Esophagus squamous epithelium (tissue), 5 donors: ENCODE data around the gene GRIP1. TPM values are rescaled to one million over a fixed set of nuclear protein-coding genes. Genes with fewer than 3 reads are reported as not detected.

Source experiments
- DNase-seq: peaks from one replicate; lab custom pipeline; 2025; lab: John Stamatoyannopoulos, UW
- H3K27ac ChIP-seq, 4 donors: fragments of 200-600 bp; sonication (generic); one replicate each; pipeline ENCODE4 v1.5.1; 2016 to 2019; ENCODE audit warnings: mild to moderate bottlenecking in 1 of 4
- H3K27me3 ChIP-seq, 4 donors: fragments of 200-600 bp; sonication (generic); 1 replicate in 3 of 4; 2 replicates in 1 of 4; pipeline versions ENCODE4 v1.5.1 to v1.6.0; 2017 to 2021; ENCODE audit warnings: antibody characterized with exemption in 1 of 4
- H3K36me3 ChIP-seq, 3 donors: fragments of 200-600 bp; sonication (generic); one replicate each; pipeline ENCODE4 v1.5.1; 2016 to 2019
- H3K4me1 ChIP-seq, 3 donors: fragments of 200-600 bp; sonication (generic); one replicate each; pipeline ENCODE4 v1.5.1; 2017 to 2019
- H3K4me3 ChIP-seq, 4 donors: fragments of 200-600 bp; sonication (generic); 1 replicate in 3 of 4; 2 replicates in 1 of 4; pipeline ENCODE4 v1.5.1; 2016 to 2019; ENCODE audit warnings: mild to moderate bottlenecking in 2 of 4, moderate library complexity in 1 of 4
- H3K9me3 ChIP-seq, 3 donors: fragments of 200-600 bp; sonication (generic); one replicate each; pipeline ENCODE4 v1.5.1; 2016 to 2019
- POLR2A ChIP-seq, 4 donors: fragments of 450-650 bp; IDR thresholded peaks; one replicate each; pipeline ENCODE4 v1.6.1; 2017; ENCODE audit warnings: antibody characterized with exemption in 4 of 4, mild to moderate bottlenecking in 4 of 4, moderate library complexity in 3 of 4
- WGBS, 2 donors: methylation state at CpG; one replicate each; pipeline ENCODE4 v1.1.5; 2018; 5-methylcytosine and 5-hydroxymethylcytosine counted together
- intact Hi-C: fragments of 100-400 bp; cut with DNase I; formaldehyde crosslinking; loops from one replicate; pipeline ENCODE4 v1.15.0; 2022
- total RNA-seq, 4 donors: library from RNA; depleted of rRNA; stranded (reverse); fragments of >200 nt; gene quantifications; one replicate each; pipeline ENCODE4 v1.1.0, GENCODE V29; 2016
- TF ChIP-seq, protein P1 (sequence below), 6 experiments: fragments of 450-650 bp in 4 of 6; fragments of 200-600 bp in 2 of 6; sonication (generic) in 2 of 6; IDR thresholded peaks; one replicate each; pipeline ENCODE4 v1.5.1; 2016 to 2019; ENCODE audit warnings: antibody characterized with exemption in 6 of 6, mild to moderate bottlenecking in 4 of 6, moderate library complexity in 4 of 6
- donor health status: DM: yes; HTN: yes; CAD: no.

The GRIP1 gene
- total RNA-seq, 4 donors from 2014 or later, result 4.9 to 15.9 (median 11.0) TPM

DNA sequence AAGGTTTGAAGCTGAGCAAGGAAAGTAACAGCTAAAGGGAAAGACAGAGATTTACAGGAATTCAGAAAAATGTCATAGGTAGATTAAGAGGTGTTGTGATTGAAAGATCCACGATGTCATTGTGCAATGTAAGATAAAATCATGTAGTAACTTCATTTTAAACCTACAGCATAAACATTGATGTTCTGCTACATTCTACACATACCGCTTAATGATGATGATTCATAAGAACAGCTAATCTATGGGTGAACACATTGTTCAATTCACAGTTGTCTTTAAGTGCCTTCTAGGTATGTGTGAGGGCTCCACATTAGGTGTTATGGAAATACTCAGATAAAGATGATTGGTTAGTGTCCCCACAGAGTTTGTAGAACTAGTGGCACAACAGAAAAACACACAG is 170.9 kb downstream of the GRIP1 start:
- intact Hi-C loops, result no loop called here
- no peak overlapping the region for H3K4me3 ChIP-seq
- H3K9me3 ChIP-seq, result peaks cover 0 to 4% (median 0%) of the 10 kb centered on the region in 3 donors
- H3K27ac ChIP-seq, result no peak overlapping the region
- H3K36me3 ChIP-seq, result no peaks in the 10 kb centered on the region
- no peak for TF ChIP-seq POLR2A (IDR thresholded peaks at IDR 0.05)
- TF ChIP-seq, protein P1, sequence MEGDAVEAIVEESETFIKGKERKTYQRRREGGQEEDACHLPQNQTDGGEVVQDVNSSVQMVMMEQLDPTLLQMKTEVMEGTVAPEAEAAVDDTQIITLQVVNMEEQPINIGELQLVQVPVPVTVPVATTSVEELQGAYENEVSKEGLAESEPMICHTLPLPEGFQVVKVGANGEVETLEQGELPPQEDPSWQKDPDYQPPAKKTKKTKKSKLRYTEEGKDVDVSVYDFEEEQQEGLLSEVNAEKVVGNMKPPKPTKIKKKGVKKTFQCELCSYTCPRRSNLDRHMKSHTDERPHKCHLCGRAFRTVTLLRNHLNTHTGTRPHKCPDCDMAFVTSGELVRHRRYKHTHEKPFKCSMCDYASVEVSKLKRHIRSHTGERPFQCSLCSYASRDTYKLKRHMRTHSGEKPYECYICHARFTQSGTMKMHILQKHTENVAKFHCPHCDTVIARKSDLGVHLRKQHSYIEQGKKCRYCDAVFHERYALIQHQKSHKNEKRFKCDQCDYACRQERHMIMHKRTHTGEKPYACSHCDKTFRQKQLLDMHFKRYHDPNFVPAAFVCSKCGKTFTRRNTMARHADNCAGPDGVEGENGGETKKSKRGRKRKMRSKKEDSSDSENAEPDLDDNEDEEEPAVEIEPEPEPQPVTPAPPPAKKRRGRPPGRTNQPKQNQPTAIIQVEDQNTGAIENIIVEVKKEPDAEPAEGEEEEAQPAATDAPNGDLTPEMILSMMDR (IDR thresholded peaks at IDR 0.05), result no peak
- no peak for DNase-seq
- no peaks in the 10 kb centered on the region for H3K4me1 ChIP-seq
- WGBS, 2 donors, result 45 to 58% methylated on average over 2 of the region's 2 CpGs
- no peaks in the 10 kb centered on the region for H3K27me3 ChIP-seq

DNA sequence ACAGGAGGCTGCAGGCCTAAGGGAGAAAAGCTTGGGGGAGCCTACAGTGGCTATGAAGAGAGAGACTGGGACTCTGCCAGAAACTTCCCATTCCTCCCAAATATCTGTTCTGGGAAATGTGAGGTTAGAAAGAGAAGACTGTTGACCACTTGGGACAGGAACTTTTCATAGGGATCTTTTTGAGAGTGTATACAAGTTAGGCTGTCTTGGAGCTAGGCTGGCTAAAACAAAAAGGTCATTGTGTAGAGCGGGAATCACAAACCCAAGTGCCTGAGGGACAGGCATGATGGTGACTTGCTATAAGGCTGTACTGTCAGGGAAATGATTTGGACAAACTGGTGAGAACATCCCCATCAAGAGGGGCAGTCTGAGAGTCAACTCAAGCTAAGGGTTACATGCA is 175.1 kb downstream of the GRIP1 start:
- Histone ChIP-seq H3K4me3 (no peak overlapping the region), H3K27me3 (no peaks in the 10 kb centered on the region), H3K4me1 (no peaks in the 10 kb centered on the region), H3K27ac (no peak overlapping the region), H3K36me3 (no peaks in the 10 kb centered on the region), H3K9me3 (peaks cover 0 to 4% (median 0%) of the 10 kb centered on the region in 3 donors)
- intact Hi-C loops, result no loop called here
- TF ChIP-seq, protein P1 (IDR thresholded peaks at IDR 0.05), result no peak
- no peak for TF ChIP-seq POLR2A (IDR thresholded peaks at IDR 0.05)
- 93 to 100% methylated on average over 1 of the region's 1 CpG for WGBS, 2 donors
- DNase-seq, result no peak

DNA sequence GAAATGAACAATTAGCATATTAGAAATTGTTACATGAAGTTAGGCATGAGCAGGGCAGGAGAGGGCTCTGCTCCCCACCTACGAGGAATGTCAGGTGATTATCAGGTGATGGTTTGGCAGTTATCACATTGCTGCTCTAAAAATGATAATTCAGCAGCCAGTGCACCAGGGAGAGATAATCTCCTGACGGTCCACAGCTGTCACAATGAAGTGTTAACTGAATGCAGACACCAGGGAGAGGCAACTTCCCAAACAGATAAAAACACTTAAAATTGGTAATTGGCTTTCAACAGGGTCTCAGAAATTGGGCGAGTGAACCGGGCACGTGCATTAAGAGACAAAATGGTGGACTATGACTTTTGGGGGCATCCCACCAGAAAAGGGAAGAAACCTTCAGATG is 176.0 kb downstream of the GRIP1 start:
- intact Hi-C loops, result no loop called here
- TF ChIP-seq, protein P1 (IDR thresholded peaks at IDR 0.05), result no peak
- Histone ChIP-seq H3K4me1 (no peaks in the 10 kb centered on the region), H3K27ac (no peak overlapping the region), H3K4me3 (no peak overlapping the region), H3K9me3 (peaks cover 0 to 4% (median 0%) of the 10 kb centered on the region in 3 donors), H3K36me3 (no peaks in the 10 kb centered on the region), H3K27me3 (no peaks in the 10 kb centered on the region)
- no peak for DNase-seq
- 60 to 70% methylated on average over 5 of the region's 5 CpGs for WGBS, 2 donors

DNA sequence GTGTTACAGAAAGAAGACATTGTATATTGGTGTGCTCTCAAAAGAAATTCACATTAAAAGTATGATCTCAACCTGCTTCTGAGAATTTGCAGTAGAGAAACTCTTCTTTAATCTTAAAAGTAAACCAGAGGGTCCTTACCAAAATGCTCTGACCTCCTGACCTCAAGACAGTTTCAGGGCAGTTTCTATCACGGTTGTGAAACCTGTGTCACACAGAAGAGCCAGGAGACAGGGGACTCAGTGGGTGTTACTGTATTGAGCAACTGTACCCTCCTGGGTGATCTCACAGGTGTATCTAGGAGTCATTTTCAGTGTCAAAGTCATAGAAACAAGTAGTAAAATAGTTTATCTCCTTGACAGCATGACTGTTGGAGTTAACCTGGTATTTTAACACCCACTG is 178.0 kb downstream of the GRIP1 start:
- TF ChIP-seq, protein P1 (IDR thresholded peaks at IDR 0.05), result no peak
- TF ChIP-seq POLR2A (IDR thresholded peaks at IDR 0.05), result no peak
- Histone ChIP-seq H3K27ac (no peak overlapping the region), H3K27me3 (no peaks in the 10 kb centered on the region), H3K36me3 (no peaks in the 10 kb centered on the region), H3K4me3 (no peak overlapping the region), H3K9me3 (no peaks in the 10 kb centered on the region), H3K4me1 (no peaks in the 10 kb centered on the region)
- intact Hi-C loops, result no loop called here
- no peak for DNase-seq
- 57 to 75% methylated on average over 1 of the region's 1 CpG for WGBS, 2 donors

DNA sequence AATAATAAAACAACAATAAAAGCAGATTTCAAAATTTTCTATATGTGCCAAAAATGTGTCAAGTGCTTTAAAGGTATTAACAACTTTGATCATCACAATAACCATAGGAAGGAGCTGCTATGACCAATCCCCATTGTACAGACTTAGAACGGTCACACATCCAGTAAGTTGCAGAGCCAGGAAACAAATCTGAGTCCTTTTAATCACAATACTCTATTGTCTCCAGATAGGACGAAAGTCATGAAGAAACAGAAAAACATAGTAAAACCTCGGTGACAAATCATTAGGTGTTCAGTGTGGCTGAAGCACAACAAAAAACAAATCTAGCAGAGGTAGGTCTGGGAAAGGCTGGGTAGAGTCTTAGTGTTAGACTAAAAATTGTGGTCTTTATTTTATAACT is 178.8 kb downstream of the GRIP1 start:
- Histone ChIP-seq H3K4me1 (no peaks in the 10 kb centered on the region), H3K36me3 (no peaks in the 10 kb centered on the region), H3K4me3 (no peak overlapping the region), H3K27me3 (no peaks in the 10 kb centered on the region), H3K9me3 (no peaks in the 10 kb centered on the region), H3K27ac (no peak overlapping the region)
- WGBS, 2 donors, result 45 to 65% methylated on average over 3 of the region's 3 CpGs
- TF ChIP-seq, protein P1 (IDR thresholded peaks at IDR 0.05), result no peak
- TF ChIP-seq POLR2A (IDR thresholded peaks at IDR 0.05), result no peak
- intact Hi-C loops, result no loop called here
- DNase-seq, result no peak
